Loucy (cell line): Measurements from ENCODE around the gene ADIRF.

Source experiments
- H2AFZ ChIP-seq: fragments of 200-600 bp; sonication (generic); 2 replicates; pipeline ENCODE4 v1.6.0; 2016; ENCODE audit warnings: antibody characterized with exemption, mild to moderate bottlenecking, low read length, moderate library complexity
- H3F3A ChIP-seq: fragments of 200-600 bp; 2 replicates; pipeline ENCODE4 v1.6.0; 2016; ENCODE audit warnings: antibody characterized with exemption, low read depth, mild to moderate bottlenecking
- H3K27me3 ChIP-seq: fragments of 200-600 bp; sonication (generic); 2 replicates; pipeline ENCODE4 v1.6.1; 2014; ENCODE audit warnings: low read length, mild to moderate bottlenecking; ENCODE audit not compliant: insufficient read depth, poor library complexity, severe bottlenecking
- H3K36me3 ChIP-seq: fragments of 200-600 bp; sonication (generic); 2 replicates; pipeline ENCODE4 v1.6.1; 2016; ENCODE audit warnings: low read length; ENCODE audit not compliant: insufficient read depth
- H3K4me1 ChIP-seq: fragments of 200-600 bp; sonication (generic); 2 replicates; pipeline ENCODE4 v1.5.1; 2014; ENCODE audit warnings: low read length, mild to moderate bottlenecking; ENCODE audit not compliant: insufficient read depth, poor library complexity, severe bottlenecking
- H3K4me2 ChIP-seq: fragments of 200-600 bp; sonication (generic); 2 replicates; pipeline ENCODE4 v1.6.0; 2014; ENCODE audit warnings: antibody characterized with exemption, low read length, low read depth, mild to moderate bottlenecking; ENCODE audit not compliant: poor library complexity, severe bottlenecking
- H3K4me3 ChIP-seq: fragments of 200-600 bp; sonication (generic); 2 replicates; pipeline ENCODE4 v1.5.1; 2014; ENCODE audit warnings: low read length, mild to moderate bottlenecking, mixed read lengths; ENCODE audit not compliant: poor library complexity, severe bottlenecking
- H3K79me2 ChIP-seq: fragments of 200-600 bp; sonication (generic); 2 replicates; pipeline ENCODE4 v1.6.1; 2014; ENCODE audit warnings: low read length; ENCODE audit not compliant: insufficient read depth
- H3K9ac ChIP-seq: fragments of 200-600 bp; sonication (generic); 2 replicates; pipeline ENCODE4 v1.6.0; 2014; ENCODE audit warnings: mild to moderate bottlenecking, low read depth, low read length, moderate library complexity; ENCODE audit not compliant: poor library complexity, severe bottlenecking
- H3K9me2 ChIP-seq: fragments of 200-600 bp; sonication (generic); replicated peaks from 2 replicates; pipeline ENCODE4 v1.6.1; 2016; ENCODE audit warnings: low read depth, low read length, mixed read lengths
- H3K9me3 ChIP-seq: fragments of 200-600 bp; sonication (generic); 2 replicates; pipeline ENCODE4 v1.6.1; 2014; ENCODE audit warnings: mild to moderate bottlenecking, antibody characterized with exemption, low read length, low read depth; ENCODE audit not compliant: insufficient read depth
- H4K20me1 ChIP-seq: fragments of 200-600 bp; sonication (generic); 2 replicates; pipeline ENCODE4 v1.6.0; 2014; ENCODE audit warnings: antibody characterized with exemption, low read length, mild to moderate bottlenecking; ENCODE audit not compliant: insufficient read depth, poor library complexity, severe bottlenecking
- CTCF ChIP-seq: fragments of 200-600 bp; sonication (generic); conservative IDR thresholded peaks from 2 replicates; pipeline ENCODE4 v1.5.1; 2014; ENCODE audit warnings: mild to moderate bottlenecking, antibody characterized with exemption, low read length
- EZH2phosphoT487 ChIP-seq: fragments of 200-600 bp; IDR thresholded peaks from 2 replicates; pipeline ENCODE4 v1.6.1; 2018; ENCODE audit warnings: antibody characterized with exemption, mild to moderate bottlenecking, moderate library complexity, borderline replicate concordance

Gene ADIRF

GRCh38 chr10:86953747-86954680 is 14.3 kb upstream of the ADIRF start:
- Histone ChIP-seq H4K20me1 (no peaks in the 10 kb centered on the region), H3K4me1 (peaks cover 6% of the 10 kb centered on the region), H3K9me3 (peaks cover 6% of the 10 kb centered on the region; the same call in 1 of the 2 replicates), H3K4me2 (no peak overlapping the region), H3K4me3 (no peak overlapping the region), H3K36me3 (no peaks in the 10 kb centered on the region), H3K9ac (no peak overlapping the region), H3F3A (no peaks in the 10 kb centered on the region), H2AFZ (no peak overlapping the region), H3K27me3 (no peaks in the 10 kb centered on the region), H3K79me2 (no peaks in the 10 kb centered on the region), H3K9me2 (no peaks in the 10 kb centered on the region)
- no peak for TF ChIP-seq CTCF
- no peak for TF ChIP-seq EZH2phosphoT487

- Histone ChIP-seq H3K36me3 (no peaks in the 10 kb centered on the region), H2AFZ (no peak overlapping the region), H3F3A (no peaks in the 10 kb centered on the region), H3K9me3 (peaks cover 6% of the 10 kb centered on the region; the same call in 1 of the 2 replicates), H4K20me1 (no peaks in the 10 kb centered on the region), H3K4me3 (no peak overlapping the region), H3K27me3 (no peaks in the 10 kb centered on the region), H3K4me1 (peaks cover 6% of the 10 kb centered on the region), H3K9ac (no peak overlapping the region), H3K4me2 (no peak overlapping the region), H3K79me2 (no peaks in the 10 kb centered on the region), H3K9me2 (no peaks in the 10 kb centered on the region)
- TF ChIP-seq CTCF, result no peak
- TF ChIP-seq EZH2phosphoT487, result no peak
Measured at GRCh38 chr10:86954681-86955500, 13.4 kb upstream of the ADIRF start.

GRCh38 chr10:86955501-86956194 is 12.6 kb upstream of the ADIRF start:
- Histone ChIP-seq H3K36me3 (no peaks in the 10 kb centered on the region), H4K20me1 (no peaks in the 10 kb centered on the region), H3K27me3 (no peaks in the 10 kb centered on the region), H3K9me3 (peaks cover 6% of the 10 kb centered on the region; the same call in 1 of the 2 replicates), H3K4me2 (no peak overlapping the region), H3K4me3 (no peak overlapping the region), H2AFZ (no peak overlapping the region), H3K9ac (no peak overlapping the region), H3K9me2 (no peaks in the 10 kb centered on the region), H3F3A (no peaks in the 10 kb centered on the region), H3K79me2 (no peaks in the 10 kb centered on the region), H3K4me1 (peaks cover 6% of the 10 kb centered on the region)
- no peak for TF ChIP-seq EZH2phosphoT487
